Astrocyte (in vitro differentiated cells and primary cell): Measurements from ENCODE around the gene CERT1.

Experiments used
- EZH2 ChIP-seq: IDR thresholded peaks from 2 replicates; pipeline ENCODE4 v1.6.1; 2012; ENCODE audit warnings: mild to moderate bottlenecking, low read length, inconsistent platforms; ENCODE audit not compliant: insufficient read depth
- TF ChIP-seq, protein P1 (sequence below): IDR thresholded peaks from 2 replicates; pipeline ENCODE4 v1.5.1; 2011; ENCODE audit warnings: low read depth, mild to moderate bottlenecking, inconsistent platforms, low read length, moderate library complexity; ENCODE audit not compliant: insufficient read depth

DNA sequence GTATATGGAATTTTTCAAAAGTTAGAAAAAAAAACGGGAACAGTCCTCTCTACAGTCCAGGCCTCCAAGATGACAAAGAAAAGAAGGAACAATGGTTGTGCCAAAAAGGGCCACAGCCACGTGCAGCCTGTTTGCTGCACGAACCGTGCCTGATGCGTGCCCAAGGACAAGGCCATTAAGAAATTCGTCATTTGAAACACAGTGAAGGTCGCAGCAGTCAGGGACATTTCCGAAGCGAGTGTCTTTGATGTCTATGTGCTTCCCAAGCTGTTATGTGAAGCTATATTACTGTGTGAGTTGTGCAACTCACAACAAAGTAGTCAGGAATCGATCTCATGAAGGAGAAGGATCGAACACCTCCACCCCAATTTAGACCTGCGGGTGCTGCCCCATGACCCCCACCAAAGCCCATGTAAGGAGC lies 137.0 kb downstream of the CERT1 start:
- TF ChIP-seq, protein P1, sequence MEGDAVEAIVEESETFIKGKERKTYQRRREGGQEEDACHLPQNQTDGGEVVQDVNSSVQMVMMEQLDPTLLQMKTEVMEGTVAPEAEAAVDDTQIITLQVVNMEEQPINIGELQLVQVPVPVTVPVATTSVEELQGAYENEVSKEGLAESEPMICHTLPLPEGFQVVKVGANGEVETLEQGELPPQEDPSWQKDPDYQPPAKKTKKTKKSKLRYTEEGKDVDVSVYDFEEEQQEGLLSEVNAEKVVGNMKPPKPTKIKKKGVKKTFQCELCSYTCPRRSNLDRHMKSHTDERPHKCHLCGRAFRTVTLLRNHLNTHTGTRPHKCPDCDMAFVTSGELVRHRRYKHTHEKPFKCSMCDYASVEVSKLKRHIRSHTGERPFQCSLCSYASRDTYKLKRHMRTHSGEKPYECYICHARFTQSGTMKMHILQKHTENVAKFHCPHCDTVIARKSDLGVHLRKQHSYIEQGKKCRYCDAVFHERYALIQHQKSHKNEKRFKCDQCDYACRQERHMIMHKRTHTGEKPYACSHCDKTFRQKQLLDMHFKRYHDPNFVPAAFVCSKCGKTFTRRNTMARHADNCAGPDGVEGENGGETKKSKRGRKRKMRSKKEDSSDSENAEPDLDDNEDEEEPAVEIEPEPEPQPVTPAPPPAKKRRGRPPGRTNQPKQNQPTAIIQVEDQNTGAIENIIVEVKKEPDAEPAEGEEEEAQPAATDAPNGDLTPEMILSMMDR = no peak
- TF ChIP-seq EZH2 = no peak
